ENCODE measurements around the gene USP25. TPM values are rescaled to one million over a fixed set of nuclear protein-coding genes. Genes with fewer than 3 reads are reported as not detected.

USP25 gene
- total and polyA plus RNA-seq, 8 donors, result 37.2 to 51.9 (median 44.9) TPM

DNA sequence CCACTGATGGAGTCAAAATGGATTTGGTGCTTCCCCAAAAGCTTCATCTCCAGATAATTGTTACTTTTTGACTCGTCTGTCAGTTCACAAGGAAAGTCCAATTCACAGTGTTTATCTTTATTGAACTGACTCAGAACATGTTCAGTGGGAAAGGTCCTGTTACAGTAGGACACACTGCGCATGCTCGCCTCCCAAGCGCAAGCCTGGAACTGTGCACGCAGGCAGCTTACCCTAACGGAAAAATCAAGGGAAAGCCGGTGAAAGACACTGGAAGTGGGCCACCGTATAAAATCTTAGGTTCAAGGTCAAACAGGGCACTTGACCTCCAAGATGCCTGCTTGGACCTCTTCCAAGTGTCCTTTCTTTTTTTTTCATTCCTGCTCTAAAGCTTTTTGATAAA is 174.6 kb downstream of the USP25 start:
- TF ChIP-seq, protein P1, sequence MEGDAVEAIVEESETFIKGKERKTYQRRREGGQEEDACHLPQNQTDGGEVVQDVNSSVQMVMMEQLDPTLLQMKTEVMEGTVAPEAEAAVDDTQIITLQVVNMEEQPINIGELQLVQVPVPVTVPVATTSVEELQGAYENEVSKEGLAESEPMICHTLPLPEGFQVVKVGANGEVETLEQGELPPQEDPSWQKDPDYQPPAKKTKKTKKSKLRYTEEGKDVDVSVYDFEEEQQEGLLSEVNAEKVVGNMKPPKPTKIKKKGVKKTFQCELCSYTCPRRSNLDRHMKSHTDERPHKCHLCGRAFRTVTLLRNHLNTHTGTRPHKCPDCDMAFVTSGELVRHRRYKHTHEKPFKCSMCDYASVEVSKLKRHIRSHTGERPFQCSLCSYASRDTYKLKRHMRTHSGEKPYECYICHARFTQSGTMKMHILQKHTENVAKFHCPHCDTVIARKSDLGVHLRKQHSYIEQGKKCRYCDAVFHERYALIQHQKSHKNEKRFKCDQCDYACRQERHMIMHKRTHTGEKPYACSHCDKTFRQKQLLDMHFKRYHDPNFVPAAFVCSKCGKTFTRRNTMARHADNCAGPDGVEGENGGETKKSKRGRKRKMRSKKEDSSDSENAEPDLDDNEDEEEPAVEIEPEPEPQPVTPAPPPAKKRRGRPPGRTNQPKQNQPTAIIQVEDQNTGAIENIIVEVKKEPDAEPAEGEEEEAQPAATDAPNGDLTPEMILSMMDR (IDR thresholded peaks at IDR 0.05), result no peak
- Histone ChIP-seq H3K4me1 (no peaks in the 10 kb centered on the region), H3K4me3 (no peak overlapping the region), H3K9me3 (peaks cover 0 to 55% of the 10 kb centered on the region in 2 donors), H3K36me3 (no peaks in the 10 kb centered on the region), H3K27ac (no peak overlapping the region), H3K27me3 (no peaks in the 10 kb centered on the region)
- intact Hi-C loops (cut with DNase I), result no loop called here
- ATAC-seq, result no peak
- DNase-seq, result peak in 1 of 4 donors; percentile 43

DNA sequence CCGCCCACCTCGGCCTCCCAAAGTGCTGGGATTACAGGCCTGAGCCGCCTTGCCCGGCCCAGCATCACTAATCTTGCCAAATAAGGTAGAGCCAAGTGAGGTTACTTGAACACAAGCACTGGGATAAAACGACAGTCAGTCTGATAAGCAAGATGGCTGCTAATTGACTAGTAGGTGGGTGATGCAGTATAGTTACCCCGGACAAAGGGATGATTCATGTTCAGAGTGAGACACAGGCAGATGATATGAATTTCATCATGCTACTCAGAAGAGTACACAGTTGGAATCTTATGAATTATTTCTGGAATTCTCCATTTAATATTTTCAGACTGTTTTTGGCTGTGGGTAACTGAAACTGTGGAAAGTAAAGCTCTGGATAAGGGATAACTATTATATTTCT is 178.4 kb downstream of the USP25 start:
- ATAC-seq (no peak), DNase-seq (no peak)
- peaks cover 0 to 41% of the 10 kb centered on the region in 2 donors for H3K9me3 ChIP-seq
- no peak overlapping the region for H3K27ac ChIP-seq
- no peaks in the 10 kb centered on the region for H3K27me3 ChIP-seq
- H3K4me3 ChIP-seq, result no peak overlapping the region
- no peaks in the 10 kb centered on the region for H3K36me3 ChIP-seq
- intact Hi-C loops (cut with DNase I), result no loop called here
- H3K4me1 ChIP-seq, result no peaks in the 10 kb centered on the region
- TF ChIP-seq, protein P1 (IDR thresholded peaks at IDR 0.05), result no peak

DNA sequence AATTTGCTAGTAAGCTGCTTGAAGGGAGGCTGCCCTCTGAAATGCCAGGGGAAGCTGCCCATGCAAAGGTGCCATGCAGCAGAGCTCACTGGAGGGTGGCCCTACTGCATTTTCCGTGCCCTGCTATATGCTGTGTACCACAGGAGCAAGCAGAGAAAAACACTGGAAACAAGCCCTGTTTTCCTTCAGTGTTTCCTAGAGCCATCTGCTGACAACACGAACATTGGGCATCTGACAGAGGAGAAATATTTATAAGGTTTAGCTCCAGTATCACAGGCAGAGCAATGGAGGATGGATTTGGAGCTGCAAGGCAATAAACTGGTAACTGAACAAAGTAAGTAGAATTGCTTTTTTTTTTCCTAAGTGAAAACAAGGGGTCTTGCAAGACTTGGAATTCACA is 198.4 kb downstream of the USP25 start:
- TF ChIP-seq, protein P1 (IDR thresholded peaks at IDR 0.05), result no peak

DNA sequence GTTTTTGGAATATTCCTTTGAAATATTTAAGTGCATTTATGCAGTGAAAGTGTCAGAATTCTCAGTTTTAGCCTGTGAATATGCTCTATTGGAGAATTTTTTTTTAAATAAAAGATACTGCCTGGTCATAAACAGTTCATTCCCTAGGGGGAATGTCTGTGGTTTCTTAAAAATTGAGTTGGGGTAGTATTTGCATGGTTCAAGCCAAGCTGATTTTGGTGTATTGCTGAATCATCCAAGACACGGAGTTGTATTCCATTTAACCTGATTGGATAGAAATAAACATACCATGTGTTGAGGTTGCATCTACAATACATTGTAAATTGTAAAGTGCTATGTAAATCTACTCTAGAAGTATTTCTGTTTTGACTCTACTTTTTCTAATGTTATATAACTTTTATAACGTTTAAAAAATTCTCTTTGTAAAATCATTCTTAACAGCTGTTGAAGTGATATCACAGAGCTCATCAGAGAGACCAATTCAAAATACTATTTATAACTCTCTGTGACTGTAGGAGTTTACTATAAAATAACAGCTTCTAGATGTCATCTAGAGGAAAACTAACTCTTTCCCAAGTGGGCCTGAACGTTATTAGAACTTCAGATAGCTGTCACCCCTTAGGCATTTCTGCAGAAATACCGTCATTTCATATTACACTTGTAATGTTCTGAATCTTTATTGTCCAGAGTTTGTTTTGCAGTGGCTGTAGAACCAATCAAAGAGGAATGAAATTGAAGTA is 199.1 kb downstream of the USP25 start:
- H3K4me1 ChIP-seq, result no peaks in the 10 kb centered on the region
- H3K9me3 ChIP-seq, result peaks cover 0 to 3% of the 10 kb centered on the region in 2 donors
- DNase-seq, result no peak
- H3K27ac ChIP-seq, result no peak overlapping the region
- no peak for ATAC-seq
- intact Hi-C loops (cut with DNase I), result no loop called here
- TF ChIP-seq, protein P1 (IDR thresholded peaks at IDR 0.05), result no peak
- no peaks in the 10 kb centered on the region for H3K27me3 ChIP-seq
- H3K4me3 ChIP-seq, result no peak overlapping the region
- no peaks in the 10 kb centered on the region for H3K36me3 ChIP-seq

More for the DNA sequence above, 198.4 kb downstream of the USP25 start:
- no peak overlapping the region for H3K27ac ChIP-seq
- H3K27me3 ChIP-seq, result no peaks in the 10 kb centered on the region
- intact Hi-C loops (cut with DNase I), result no loop called here
- DNase-seq, result no peak
- no peak overlapping the region for H3K4me3 ChIP-seq
- H3K9me3 ChIP-seq, result peaks cover 0 to 3% of the 10 kb centered on the region in 2 donors
- no peaks in the 10 kb centered on the region for H3K4me1 ChIP-seq
- ATAC-seq, result no peak
- no peaks in the 10 kb centered on the region for H3K36me3 ChIP-seq

DNA sequence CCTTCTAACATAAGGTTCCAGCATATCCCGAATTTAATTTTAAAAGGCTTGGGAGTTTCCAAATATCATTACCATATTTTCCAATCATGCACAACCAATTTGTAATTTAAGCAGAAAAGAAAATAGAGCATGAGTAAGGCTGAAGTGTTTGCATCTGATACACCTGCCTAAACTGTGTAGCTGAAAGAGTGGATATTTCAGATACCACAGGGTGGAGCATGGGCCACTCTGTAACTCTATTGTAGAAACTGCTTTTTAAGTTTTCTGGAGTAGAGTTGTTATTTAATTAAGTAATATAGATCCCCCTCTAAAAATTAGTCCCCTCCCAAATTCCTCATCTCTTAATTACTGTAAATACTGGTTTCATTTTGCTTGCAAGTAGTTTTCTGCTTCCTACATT is 199.8 kb downstream of the USP25 start:
- Histone ChIP-seq H3K27me3 (no peaks in the 10 kb centered on the region), H3K36me3 (no peaks in the 10 kb centered on the region), H3K4me3 (no peak overlapping the region), H3K27ac (no peak overlapping the region), H3K9me3 (peaks cover 0 to 3% of the 10 kb centered on the region in 2 donors), H3K4me1 (no peaks in the 10 kb centered on the region)
- intact Hi-C loops (cut with DNase I), result no loop called here
- TF ChIP-seq, protein P1 (IDR thresholded peaks at IDR 0.05), result no peak
- DNase-seq, result no peak
- ATAC-seq, result peak; percentile 40

Data from left lung (tissue), 10 donors.